Fibroblast of upper back skin (primary cell): ENCODE results near the gene PTGR3.

ENCODE experiments used
- DNase-seq: peaks from one replicate; pipeline ENCODE4 v3.0.0-alpha.2; 2013

PTGR3 gene

GRCh38 chr18:75234901-75235300 lies 26.0 kb upstream of the PTGR3 start:
- DNase-seq, result no peak

DNA sequence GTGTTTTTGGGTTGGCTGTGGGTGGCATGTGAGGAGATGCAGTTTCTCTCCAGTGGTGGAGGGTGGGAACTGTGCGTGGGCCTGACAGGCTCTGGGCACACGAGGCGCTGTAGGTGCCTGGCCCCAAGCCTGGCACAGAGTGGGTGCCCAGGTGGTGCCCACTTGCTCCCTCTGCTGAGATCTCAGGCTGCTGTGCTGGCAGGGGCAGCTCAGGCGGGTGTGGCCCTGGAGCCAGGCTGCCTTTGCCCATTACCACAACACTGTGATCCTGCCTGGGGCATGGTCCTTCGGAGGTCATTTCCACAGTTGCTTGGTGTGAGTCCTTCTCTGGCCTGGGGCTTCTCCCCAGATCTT lies 22.1 kb upstream of the PTGR3 start:
- no peak for DNase-seq

GRCh38 chr18:75230163-75231052 lies 21.5 kb upstream of the PTGR3 start:
- no peak for DNase-seq

GRCh38 chr18:75229437-75229836 lies 20.5 kb upstream of the PTGR3 start:
- no peak for DNase-seq

- DNase-seq, result no peak
These were observed 20.0 kb upstream of the PTGR3 start for GRCh38 chr18:75228967-75229366.

GRCh38 chr18:75227535-75228296 lies 18.8 kb upstream of the PTGR3 start:
- DNase-seq, result no peak

GRCh38 chr18:75226956-75227316 lies 18.0 kb upstream of the PTGR3 start:
- DNase-seq, result no peak

GRCh38 chr18:75226286-75226955 lies 17.5 kb upstream of the PTGR3 start:
- DNase-seq, result no peak

DNA sequence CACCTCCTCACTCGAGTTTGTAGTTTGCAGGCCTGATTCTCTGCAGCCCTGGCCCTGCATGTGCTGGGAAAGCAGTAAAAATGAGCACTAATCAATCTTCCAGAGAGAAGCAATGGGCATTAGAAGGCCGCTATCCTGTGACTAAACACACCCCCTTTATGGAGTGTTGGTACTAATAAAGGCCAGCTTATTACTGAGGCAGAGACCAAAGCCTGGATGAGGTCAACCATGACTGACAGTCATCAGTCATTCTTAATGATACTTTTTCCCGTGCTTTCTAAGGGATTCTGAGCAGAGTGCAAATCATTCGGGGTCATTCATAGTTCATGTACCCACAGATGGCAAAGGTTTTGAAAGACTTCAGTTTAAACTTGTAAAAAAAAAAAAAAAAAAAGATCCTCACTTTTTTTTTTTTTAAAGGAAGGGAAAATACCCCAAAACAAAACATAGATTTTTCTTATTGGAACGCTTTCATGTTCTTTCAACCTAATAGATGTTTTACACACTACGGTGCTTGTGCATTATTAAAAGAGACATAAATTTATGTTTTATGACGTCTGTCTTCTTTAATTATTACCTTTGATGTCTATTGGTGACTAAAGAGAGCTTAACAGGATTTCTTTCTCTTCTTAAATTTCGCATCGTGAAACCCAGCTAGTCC lies 14.9 kb upstream of the PTGR3 start:
- peak; percentile 42 for DNase-seq

GRCh38 chr18:75222407-75222806 lies 13.5 kb upstream of the PTGR3 start:
- DNase-seq, result no peak

DNA sequence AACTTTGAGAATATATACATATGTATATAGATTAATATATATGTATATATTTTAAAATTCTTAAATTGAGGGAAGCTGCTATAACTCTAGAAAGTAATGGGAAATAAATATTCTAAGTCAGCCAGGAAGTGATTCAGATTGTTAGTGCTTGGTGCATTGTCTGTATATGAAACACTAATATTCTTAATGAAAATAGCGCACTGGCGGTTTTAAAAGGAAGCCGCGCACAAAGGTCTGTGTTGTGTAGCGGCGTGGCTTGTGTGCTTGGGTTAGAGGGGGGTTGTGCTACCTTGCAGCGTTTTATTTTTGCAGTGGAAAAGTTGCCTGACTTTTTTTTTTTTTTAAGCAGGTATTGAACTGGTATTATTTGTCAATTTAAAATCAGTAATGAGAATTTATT lies 13.0 kb upstream of the PTGR3 start:
- no peak for DNase-seq

DNA sequence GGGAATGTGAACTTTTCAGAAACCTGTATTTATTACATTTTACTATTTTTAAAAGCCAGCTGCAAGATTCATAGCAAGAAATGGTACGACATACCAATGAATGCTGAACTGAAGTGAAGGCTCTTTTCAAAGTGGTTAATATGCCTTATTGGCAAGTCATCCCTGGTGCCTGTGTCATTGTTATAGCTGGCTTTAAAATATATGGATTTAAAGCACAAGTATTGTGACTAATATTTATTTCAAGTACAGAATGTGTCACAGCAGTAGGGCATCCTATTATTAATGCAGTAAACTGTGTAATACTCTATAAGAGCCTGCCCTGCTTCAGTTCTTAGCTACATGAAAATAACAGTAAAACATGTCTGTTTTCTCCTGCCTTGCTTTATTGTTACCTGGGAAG lies 12.5 kb upstream of the PTGR3 start:
- DNase-seq, result no peak

- no peak for DNase-seq
These were observed 11.8 kb upstream of the PTGR3 start for GRCh38 chr18:75220551-75221355.

DNA sequence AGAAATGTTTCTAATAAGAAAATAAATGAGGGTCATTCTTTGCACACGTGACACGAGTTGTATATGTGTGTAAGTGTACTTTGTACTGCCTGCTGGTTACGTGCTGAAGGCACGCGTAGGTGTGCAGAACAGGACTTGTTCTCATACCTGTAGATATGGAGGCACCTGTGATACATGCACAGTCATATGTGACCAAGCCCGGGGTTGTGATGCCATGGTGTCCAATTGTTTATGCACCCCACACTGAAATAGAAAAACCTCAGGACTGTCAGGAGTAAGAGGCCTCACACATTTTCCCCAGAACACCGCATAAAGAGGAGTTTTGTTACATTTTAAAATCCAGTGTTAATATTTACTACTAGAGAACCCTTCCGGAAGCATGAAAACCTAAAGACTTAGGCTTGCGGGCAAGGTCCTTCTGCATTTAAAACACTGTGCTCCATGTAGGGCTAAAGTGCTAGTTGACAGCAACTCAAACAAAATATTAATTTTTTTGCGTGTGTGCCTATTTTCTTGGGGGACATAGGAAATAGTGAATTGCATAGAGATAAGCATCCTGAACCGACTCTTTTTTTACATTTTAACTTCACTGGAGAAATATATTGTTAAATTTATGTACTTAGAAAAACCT lies 10.9 kb upstream of the PTGR3 start:
- no peak for DNase-seq

GRCh38 chr18:75218065-75218923 lies 9.4 kb upstream of the PTGR3 start:
- no peak for DNase-seq

DNA sequence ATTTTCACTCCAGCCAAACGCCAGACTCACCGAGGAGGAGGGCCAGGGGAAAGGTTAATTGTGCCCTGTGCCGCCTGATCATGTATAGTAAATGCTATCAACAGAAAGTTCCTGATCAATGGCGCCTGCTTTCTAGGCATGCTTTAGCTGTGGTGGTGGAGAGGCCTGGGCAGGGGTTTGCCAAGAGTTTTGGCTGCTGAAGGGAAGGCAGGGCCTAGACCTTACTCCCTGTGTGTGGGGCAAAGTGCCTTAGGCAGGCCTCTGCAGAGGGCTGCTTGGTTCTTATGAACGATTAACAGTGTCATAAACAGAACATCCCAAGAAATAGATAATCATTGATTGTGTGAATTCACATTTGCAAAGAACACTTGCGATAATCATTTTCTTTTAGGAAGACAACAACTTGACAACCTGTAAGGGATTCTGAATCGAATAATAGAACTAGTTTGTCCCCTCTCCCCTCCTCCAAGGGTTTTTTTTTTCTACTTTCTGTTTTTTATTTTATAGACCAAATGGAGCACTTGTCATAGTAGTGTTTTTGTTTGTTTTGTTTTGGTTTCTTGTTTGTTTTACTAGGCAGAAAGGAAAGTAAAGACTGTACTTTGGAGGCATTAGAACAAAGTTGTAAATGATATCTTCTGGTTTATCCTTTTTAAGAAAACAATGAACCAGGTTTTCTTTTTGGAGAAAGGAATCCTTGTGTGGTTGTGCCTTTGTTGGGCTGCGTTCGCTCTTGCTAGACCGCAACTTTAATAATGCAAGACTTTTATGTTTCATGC lies 8.2 kb upstream of the PTGR3 start:
- no peak for DNase-seq

- DNase-seq, result no peak
These were observed 7.4 kb upstream of the PTGR3 start for GRCh38 chr18:75216212-75216910.

- DNase-seq, result no peak
These were observed 6.7 kb upstream of the PTGR3 start for GRCh38 chr18:75215663-75216062.

DNA sequence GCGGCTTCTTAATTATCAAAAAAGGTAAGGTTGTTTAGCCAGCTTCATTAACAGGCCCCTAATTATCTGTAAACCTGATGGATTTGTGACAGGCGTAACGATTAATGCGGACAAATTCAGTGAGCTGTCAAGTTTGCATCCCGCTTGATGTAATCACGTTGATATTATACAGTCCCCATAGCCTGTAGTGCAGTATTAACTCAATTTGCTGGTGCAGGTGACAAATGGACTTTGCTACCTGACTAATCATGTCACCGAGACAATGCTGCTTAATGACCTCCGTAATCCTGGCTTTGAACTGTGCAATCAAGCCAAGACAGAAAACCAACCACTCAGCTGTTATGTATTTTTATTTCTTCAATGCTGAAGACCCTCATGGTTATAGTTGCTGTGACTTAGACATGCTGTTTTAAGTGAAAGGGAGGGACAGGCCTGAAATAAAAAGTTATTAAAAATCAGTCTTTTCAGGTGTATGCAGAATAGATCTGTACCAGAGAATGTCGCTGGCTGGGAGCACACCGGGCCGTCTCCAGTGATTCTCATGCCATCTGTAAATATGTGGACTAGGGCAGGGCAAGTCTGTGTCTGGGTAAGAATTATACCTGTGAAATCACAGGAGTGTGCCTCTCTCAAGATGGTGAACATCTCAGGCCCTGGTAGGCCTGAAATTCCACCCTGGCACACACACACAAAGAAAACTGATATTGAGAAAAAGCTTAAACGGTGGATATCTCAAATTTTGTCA lies 6.0 kb upstream of the PTGR3 start:
- no peak for DNase-seq
